Measurements from ENCODE around the gene CA5A.
"Not testable (repeated sequence)": the region's sequence is repeated elsewhere in the genome, so short reads cannot be mapped to it uniquely, and the experiment has no call there.

Gene CA5A

DNA sequence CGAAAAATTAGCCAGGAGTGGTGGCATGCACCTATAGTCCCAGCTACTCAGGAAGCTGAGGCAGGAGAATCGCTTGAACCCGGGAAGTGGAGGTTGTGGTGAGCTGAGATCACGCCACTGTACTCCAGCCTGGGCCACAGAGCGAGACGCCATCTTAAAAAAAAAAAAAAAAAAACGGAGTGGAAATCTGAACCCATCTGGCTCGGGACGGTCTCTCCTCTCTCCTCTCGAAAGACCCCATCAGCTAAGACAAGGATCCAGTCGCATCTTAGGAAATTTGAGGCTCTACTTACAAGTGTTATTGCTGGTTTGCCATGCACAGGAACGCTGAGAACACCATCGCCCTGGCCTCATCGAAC, 334 bp downstream of the CA5A start:
- DNase-seq (ENCODE audit: low spot score in 2 of 2); H3K4me1 Mint-ChIP-seq; H3K27me3 Mint-ChIP-seq; H3K27ac Mint-ChIP-seq (ENCODE audit: low read depth); H3K9me3 Mint-ChIP-seq; H3K36me3 Mint-ChIP-seq (ENCODE audit: insufficient read depth); ATAC-seq (replicated peaks; ENCODE audit: extremely low read depth, poor library complexity, severe bottlenecking); H3K4me3 Mint-ChIP-seq: not testable (repeated sequence)

DNA sequence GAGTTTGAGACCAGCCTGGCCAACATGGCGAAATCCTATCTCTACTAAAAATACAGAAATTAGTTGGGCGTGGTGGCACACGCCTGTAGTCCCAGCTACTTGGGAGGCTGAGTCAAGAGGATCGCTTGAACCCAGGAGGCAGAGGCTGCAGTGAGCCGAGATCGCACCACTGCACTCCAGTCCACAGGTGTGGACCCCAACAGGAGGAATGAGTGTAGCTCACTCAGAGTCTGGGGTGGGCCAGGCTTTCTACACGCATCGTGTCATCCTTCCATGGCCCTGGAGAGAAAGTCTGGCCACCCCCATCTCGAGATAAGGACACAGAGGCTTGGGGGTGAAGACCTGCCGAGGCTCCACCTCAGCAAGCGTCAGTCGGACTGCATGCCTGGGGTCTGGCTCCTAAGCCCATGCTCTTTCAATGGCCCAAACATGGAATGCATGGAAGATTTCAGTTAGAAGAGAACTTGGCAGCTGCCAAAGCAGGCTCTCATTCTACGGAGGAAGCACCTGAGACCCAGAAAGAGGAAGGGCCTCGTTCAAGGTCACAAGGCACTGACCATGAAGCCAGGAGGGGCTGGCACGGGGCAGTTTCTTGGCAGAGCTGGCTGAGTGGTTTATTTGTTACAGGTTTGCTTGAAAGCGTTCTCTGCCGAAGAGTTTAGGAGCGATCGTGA, 1.4 kb downstream of the CA5A start:
- H3K27ac Mint-ChIP-seq (ENCODE audit: low read depth); H3K27me3 Mint-ChIP-seq; H3K4me1 Mint-ChIP-seq; DNase-seq (ENCODE audit: low spot score in 2 of 2); H3K36me3 Mint-ChIP-seq (ENCODE audit: insufficient read depth); H3K4me3 Mint-ChIP-seq; H3K9me3 Mint-ChIP-seq; ATAC-seq (replicated peaks; ENCODE audit: extremely low read depth, poor library complexity, severe bottlenecking): not testable (repeated sequence)

DNA sequence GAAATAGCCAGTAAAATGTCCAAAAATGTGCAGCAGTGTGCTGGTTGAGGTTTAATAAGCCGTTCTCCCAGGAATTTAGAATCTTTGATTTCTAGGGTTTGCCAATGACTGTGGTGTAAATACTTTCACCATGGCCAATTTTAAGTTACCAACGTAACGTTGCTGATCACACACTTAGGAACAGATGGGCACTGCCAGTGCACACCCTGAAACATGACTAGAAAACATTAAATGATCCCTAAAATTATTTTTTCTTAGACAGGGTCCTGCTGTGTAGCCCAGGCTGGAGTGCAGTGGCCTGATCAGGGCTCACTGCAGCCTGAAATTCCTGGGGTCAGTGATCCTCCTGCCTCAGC, 3.2 kb downstream of the CA5A start:
- no peak for ATAC-seq (replicated peaks; ENCODE audit: extremely low read depth, poor library complexity, severe bottlenecking)

DNA sequence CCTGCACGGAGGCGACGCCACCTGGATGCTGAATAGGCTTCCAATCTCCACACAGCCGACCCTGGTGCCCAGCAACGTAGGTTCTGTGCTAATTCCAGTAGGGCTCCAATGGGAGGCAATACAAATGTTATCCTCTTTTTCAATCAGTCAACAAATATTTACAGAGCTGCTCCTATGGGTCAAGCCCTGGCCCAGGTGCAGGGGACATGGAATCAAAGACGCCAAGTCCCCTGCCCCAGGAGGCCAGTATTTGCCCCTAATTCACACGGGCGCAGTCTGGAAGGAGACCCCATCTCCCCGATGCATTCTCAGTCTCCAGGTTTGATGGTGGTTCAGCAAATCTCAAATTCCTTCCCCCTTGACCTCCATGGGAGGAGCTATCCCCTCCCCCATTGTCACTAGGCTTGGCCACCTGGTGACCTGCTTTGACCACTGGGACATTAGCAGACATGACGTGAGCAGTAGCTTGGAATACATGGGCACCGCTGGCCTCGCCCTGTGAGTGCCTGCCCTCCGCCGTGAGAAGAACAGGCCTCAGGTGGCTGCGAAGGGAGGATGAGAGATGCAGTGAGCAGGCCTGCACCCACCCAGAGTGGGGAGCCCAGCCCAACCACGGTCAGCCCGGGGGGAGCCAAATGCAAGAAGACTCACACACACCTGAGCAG, 3.7 kb downstream of the CA5A start:
- H3K36me3 Mint-ChIP-seq (ENCODE audit: insufficient read depth); H3K4me1 Mint-ChIP-seq; H3K27ac Mint-ChIP-seq (ENCODE audit: low read depth); H3K27me3 Mint-ChIP-seq; H3K4me3 Mint-ChIP-seq; DNase-seq (ENCODE audit: low spot score in 2 of 2); H3K9me3 Mint-ChIP-seq; ATAC-seq (replicated peaks; ENCODE audit: extremely low read depth, poor library complexity, severe bottlenecking): not testable (repeated sequence)

More for the DNA sequence above, 3.2 kb downstream of the CA5A start:
- H3K4me3 Mint-ChIP-seq: no peak overlapping the region
- peaks cover 1% of the 10 kb centered on the region for H3K36me3 Mint-ChIP-seq (ENCODE audit: insufficient read depth)
- no peaks in the 10 kb centered on the region for H3K27me3 Mint-ChIP-seq
- no peaks in the 10 kb centered on the region for H3K4me1 Mint-ChIP-seq
- DNase-seq (ENCODE audit: low spot score in 2 of 2): no peak
- H3K27ac Mint-ChIP-seq (ENCODE audit: low read depth): no peak overlapping the region
- no peaks in the 10 kb centered on the region for H3K9me3 Mint-ChIP-seq

DNA sequence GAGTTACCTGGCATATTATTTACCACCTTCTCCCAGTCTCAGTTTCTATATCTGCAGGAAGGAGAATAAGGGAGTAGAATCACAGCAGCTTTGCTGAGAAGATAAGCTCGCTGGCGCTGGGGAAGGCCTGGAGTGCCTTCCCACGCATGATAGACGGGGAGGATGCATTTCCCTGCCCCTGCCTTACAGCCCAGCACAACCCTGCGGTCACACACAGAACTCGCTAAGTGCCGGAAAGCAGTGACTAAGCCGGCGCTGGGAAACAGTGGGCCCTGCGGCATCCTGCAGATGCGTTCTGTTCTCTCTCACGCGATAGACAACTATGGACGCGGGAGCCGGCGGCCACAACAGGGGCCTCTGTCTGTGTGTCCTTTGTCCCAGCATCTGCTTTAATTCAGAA, 4.8 kb downstream of the CA5A start:
- peaks cover 6% of the 10 kb centered on the region for H3K27me3 Mint-ChIP-seq
- H3K4me3 Mint-ChIP-seq: no peak overlapping the region
- DNase-seq (ENCODE audit: low spot score in 2 of 2): no peak

DNA sequence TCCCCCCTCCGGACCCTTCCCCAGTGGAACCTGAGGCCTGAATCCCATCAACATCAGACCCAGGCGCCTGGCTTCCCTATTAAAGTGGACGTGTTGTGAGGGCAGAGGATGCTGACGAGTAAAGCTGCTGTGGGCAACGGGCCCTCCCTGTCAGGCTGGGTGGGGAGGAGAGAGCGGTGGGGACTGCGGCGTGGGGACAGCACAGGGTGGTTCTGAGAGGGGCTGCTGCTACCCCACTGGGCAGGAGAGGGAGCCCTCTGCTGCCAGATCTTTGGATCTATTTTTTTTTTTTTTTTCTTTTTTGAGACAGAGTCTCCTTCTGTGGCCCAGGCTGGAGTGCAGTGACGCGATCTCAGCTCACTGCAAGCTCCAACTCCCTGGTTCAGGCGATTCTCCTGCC, 5.9 kb downstream of the CA5A start:
- DNase-seq (ENCODE audit: low spot score in 2 of 2) (no peak), ATAC-seq (replicated peaks; ENCODE audit: extremely low read depth, poor library complexity, severe bottlenecking) (no peak)
- Mint-ChIP-seq H3K4me1 (peaks cover 7% of the 10 kb centered on the region), H3K4me3 (no peak overlapping the region), H3K9me3 (no peaks in the 10 kb centered on the region), H3K36me3 (ENCODE audit: insufficient read depth) (peaks cover 1% of the 10 kb centered on the region), H3K27ac (ENCODE audit: low read depth) (no peak overlapping the region), H3K27me3 (peaks cover 15% of the 10 kb centered on the region)

More for the DNA sequence above, 4.8 kb downstream of the CA5A start:
- ATAC-seq (replicated peaks; ENCODE audit: extremely low read depth, poor library complexity, severe bottlenecking): no peak
- H3K4me1 Mint-ChIP-seq: peaks cover 3% of the 10 kb centered on the region
- peaks cover 1% of the 10 kb centered on the region for H3K36me3 Mint-ChIP-seq (ENCODE audit: insufficient read depth)
- H3K9me3 Mint-ChIP-seq: no peaks in the 10 kb centered on the region
- H3K27ac Mint-ChIP-seq (ENCODE audit: low read depth): no peak overlapping the region

DNA sequence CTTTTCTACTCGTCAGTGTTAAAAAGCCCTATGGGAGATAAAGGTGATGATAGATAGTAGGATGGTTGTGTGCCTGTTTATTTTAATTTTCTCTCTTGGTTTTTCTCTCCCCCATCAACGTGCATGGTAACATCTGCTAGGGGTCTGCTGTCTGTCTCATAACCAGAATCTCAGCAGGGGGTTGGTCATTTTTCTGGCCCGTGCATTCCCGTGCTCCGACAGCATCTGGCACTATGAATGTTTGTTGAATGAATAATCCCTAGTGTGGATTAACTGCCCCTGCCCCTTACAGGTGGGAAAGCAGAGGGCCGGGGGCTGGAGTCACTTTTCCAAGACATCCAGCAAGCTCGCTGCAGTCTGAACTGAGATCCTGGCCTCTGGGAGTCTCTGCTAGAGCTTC, 6.3 kb downstream of the CA5A start:
- no peaks in the 10 kb centered on the region for H3K9me3 Mint-ChIP-seq
- H3K36me3 Mint-ChIP-seq (ENCODE audit: insufficient read depth): peaks cover 1% of the 10 kb centered on the region
- no peak for ATAC-seq (replicated peaks; ENCODE audit: extremely low read depth, poor library complexity, severe bottlenecking)
- peaks cover 19% of the 10 kb centered on the region for H3K27me3 Mint-ChIP-seq
- no peak overlapping the region for H3K27ac Mint-ChIP-seq (ENCODE audit: low read depth)
- no peak overlapping the region for H3K4me3 Mint-ChIP-seq
- H3K4me1 Mint-ChIP-seq: peaks cover 7% of the 10 kb centered on the region
- DNase-seq (ENCODE audit: low spot score in 2 of 2): no peak

DNA sequence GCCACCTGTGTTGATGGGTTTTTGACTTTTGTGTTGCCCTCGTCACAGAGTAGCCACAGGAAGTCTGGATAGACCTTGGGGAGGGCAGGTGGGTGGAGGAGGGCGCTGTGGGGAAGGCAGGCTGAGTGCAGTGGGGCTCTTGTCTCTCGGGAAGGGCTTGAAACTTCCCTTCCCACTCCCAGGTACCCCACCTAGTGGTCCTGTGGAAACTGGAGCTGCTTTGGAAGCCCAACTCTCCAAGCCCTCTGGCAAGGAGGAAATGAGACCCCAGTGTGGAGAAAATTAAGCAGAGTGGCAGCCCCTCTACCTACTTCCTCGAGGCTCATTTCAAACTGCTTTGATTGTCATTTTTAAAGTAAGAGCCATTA, 9.2 kb downstream of the CA5A start:
- Mint-ChIP-seq H3K9me3 (no peaks in the 10 kb centered on the region), H3K4me3 (no peak overlapping the region), H3K27ac (ENCODE audit: low read depth) (no peak overlapping the region), H3K36me3 (ENCODE audit: insufficient read depth) (peaks cover 1% of the 10 kb centered on the region), H3K27me3 (peaks cover 29% of the 10 kb centered on the region), H3K4me1 (peaks cover 7% of the 10 kb centered on the region)
- no peak for ATAC-seq (replicated peaks; ENCODE audit: extremely low read depth, poor library complexity, severe bottlenecking)
- no peak for DNase-seq (ENCODE audit: low spot score in 2 of 2)

DNA sequence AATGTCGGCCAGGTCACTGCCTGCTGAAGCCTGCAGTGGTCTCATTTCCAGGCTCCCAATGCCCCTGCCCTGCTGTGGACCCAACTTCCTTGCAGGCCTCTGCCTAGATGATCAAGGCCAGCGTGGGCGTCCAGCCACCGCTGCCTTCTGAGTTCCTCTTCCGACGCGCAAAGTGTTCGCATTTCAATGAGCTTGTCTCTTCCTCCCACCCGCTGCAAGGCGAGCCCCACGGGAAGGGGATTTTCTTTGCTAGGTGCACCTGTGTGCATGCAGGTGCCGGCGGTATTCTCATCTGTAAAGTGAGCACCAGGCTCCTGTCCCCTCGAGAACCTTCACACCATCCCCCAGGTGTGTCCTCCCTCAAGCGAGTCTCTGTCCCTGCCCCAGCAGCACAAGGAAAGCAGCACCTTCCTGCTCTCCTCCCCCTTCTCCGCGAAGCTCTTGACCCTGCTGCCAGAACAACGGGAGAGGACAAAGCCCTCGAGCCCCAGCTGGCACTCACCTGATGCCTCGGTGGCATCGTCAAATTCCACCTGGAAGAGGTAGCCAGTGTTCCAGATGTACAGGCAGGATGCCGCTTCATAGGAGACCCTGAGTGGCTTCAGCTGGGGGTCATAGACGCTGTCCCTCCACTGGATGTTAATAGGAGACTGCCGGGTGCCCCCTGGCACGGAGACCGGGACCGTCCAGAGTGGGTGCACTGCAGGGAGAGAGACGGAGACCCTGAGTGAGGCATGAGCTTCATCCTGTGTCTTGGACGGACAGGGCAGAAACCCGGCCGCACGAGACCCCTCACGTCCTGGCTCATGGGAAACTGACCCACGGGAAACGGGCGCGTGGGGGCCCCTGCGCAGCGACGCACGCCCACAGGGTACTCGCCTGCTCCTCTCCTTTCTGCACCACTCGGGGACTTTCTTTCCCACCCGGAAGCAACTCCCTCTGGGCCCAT, 9.8 kb downstream of the CA5A start:
- ATAC-seq (replicated peaks; ENCODE audit: extremely low read depth, poor library complexity, severe bottlenecking): no peak
- H3K4me1 Mint-ChIP-seq: peaks cover 7% of the 10 kb centered on the region
- H3K9me3 Mint-ChIP-seq: no peaks in the 10 kb centered on the region
- H3K27ac Mint-ChIP-seq (ENCODE audit: low read depth): no peak overlapping the region
- DNase-seq (ENCODE audit: low spot score in 2 of 2): no peak
- no peak overlapping the region for H3K4me3 Mint-ChIP-seq
- peaks cover 29% of the 10 kb centered on the region for H3K27me3 Mint-ChIP-seq
- peaks cover 1% of the 10 kb centered on the region for H3K36me3 Mint-ChIP-seq (ENCODE audit: insufficient read depth)

DNA sequence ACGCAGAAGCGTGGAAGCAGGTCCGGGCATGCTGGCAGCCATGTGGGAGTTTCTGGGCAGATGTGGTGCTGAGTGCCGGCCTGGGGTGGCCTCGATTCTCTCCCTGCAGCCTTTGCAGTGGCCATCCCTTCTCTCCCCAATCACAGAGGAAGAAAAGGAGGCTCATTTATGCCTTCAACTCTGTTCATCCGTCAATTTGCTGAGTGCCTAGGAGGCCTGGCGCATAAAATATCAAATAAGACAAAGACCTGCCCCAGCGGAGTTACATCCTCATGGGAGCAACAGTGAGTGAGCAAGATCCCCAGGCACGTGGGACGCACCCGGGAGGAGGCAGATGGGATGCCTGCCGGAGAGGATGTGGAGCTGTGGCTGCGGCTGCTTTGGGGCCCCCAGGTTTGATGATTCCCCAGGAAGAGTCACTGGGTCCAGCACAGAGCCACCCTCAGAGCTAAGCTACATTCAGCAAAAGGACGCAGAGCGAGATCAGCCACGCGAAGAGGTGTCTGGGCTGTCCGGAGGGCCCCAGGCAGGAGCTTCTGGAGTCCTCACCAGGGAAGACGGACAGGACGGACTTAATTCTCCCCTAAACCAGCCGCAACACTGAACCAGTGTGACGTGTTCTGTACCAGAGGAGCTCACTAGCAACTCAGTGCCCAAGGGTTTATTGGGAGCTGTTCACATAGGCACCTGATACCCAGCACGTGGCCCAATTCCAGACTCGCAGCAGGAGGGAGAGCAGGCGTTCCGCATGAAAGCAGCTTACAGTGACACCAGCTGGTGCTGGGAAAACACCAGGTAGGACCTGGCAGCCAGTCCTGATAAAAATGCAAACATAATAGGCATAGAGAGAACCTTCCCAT, 11.3 kb downstream of the CA5A start:
- Mint-ChIP-seq H3K4me3 (no peak overlapping the region), H3K9me3 (no peaks in the 10 kb centered on the region), H3K4me1 (peaks cover 7% of the 10 kb centered on the region), H3K36me3 (ENCODE audit: insufficient read depth) (no peaks in the 10 kb centered on the region), H3K27ac (ENCODE audit: low read depth) (no peak overlapping the region), H3K27me3 (peaks cover 29% of the 10 kb centered on the region)
- DNase-seq (ENCODE audit: low spot score in 2 of 2): no peak
- no peak for ATAC-seq (replicated peaks; ENCODE audit: extremely low read depth, poor library complexity, severe bottlenecking)

DNA sequence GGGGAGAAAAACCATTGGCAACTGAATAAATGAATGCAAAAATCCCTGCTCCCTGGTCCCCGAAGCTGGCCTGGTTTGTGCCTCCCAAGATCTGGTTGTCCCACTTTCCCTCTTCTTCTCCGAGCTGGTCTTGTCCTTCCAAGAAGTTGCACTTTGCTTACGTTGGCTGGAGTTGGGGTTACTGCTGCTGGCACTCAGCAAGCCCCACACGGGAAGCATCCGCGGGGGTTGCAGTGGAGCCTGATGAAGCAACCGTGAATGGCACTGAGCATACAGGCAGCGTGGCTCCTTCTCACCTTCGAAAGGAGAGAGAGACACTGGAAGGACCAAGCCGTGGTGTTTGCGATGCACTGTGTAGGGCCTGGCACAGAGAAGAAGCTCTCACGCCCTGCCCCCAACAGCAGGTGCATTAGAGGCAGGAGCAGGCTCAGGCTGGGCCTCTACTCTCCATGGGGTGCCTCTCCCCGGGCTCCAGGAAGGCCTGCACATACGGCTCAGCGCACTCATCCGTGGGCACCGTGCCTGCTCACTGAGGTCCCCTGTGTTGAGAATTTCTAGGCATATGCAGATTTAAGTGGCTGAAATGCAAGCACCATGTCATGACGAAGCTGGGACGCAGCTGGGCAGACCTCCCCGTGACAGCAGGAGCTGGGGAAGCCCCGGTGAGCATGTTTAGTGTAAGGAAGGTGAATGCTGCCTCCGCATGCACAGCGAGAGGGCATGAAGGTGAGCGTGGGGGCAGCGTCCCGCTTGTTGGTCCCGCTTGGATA, 12.1 kb downstream of the CA5A start:
- no peak for ATAC-seq (replicated peaks; ENCODE audit: extremely low read depth, poor library complexity, severe bottlenecking)
- no peak for DNase-seq (ENCODE audit: low spot score in 2 of 2)
- Mint-ChIP-seq H3K27ac (ENCODE audit: low read depth) (no peak overlapping the region), H3K36me3 (ENCODE audit: insufficient read depth) (no peaks in the 10 kb centered on the region), H3K4me3 (no peak overlapping the region), H3K27me3 (peaks cover 29% of the 10 kb centered on the region), H3K9me3 (no peaks in the 10 kb centered on the region), H3K4me1 (peaks cover 7% of the 10 kb centered on the region)
